Natural killer cell (primary cell): Measurements from ENCODE around the gene PNKD. TPM values are rescaled to one million over a fixed set of nuclear protein-coding genes. Genes with fewer than 3 reads are reported as not detected.

ENCODE experiments used
- ATAC-seq, 3 donors: fragments of 150-1000 bp in 2 of 3; fragments of 200-7000 bp in 1 of 3; cut with Tn5 transposase; 1 replicate in 1 of 3; 2 replicates in 2 of 3; pipeline ENCODE4 v1.10.0; 2021; ENCODE audit warnings: mild to moderate bottlenecking in 2 of 3, moderate library complexity in 2 of 3
- DNase-seq, 2 donors: peaks; one replicate each; pipeline versions ENCODE4 v3.0.0 to v3.0.0-alpha.2; 2013 to 2021; ENCODE audit warnings: mixed read lengths in 1 of 2
- H3K27ac ChIP-seq: one replicate; pipeline ENCODE4 v1.5.1; 2013; ENCODE audit warnings: mild to moderate bottlenecking, low read length
- H3K27me3 ChIP-seq: one replicate; pipeline ENCODE4 v1.6.1; 2013; ENCODE audit warnings: low read length; ENCODE audit not compliant: control insufficient read depth, insufficient read depth
- H3K36me3 ChIP-seq: one replicate; pipeline ENCODE4 v1.6.1; 2013; ENCODE audit warnings: low read length; ENCODE audit not compliant: control insufficient read depth, insufficient read depth
- H3K4me1 ChIP-seq: one replicate; pipeline ENCODE4 v1.6.1; 2013; ENCODE audit warnings: low read length; ENCODE audit not compliant: control insufficient read depth, insufficient read depth
- H3K4me3 ChIP-seq: one replicate; pipeline ENCODE4 v1.5.1; 2013; ENCODE audit warnings: low read length
- H3K9me3 ChIP-seq: one replicate; pipeline ENCODE4 v1.6.1; 2013; ENCODE audit warnings: low read length; ENCODE audit not compliant: control insufficient read depth, insufficient read depth
- H3K27ac Mint-ChIP-seq, 2 donors: one replicate each; pipeline ENCODE4 v1.8.0; 2022; ENCODE audit warnings: mild to moderate bottlenecking in 2 of 2, mixed read lengths in 2 of 2, moderate library complexity in 1 of 2
- H3K27me3 Mint-ChIP-seq, 2 donors: one replicate each; pipeline ENCODE4 v1.8.0; 2022; ENCODE audit warnings: low read depth in 2 of 2, mixed read lengths in 2 of 2
- H3K36me3 Mint-ChIP-seq: one replicate; pipeline ENCODE4 v1.8.0; 2022; ENCODE audit warnings: mixed read lengths
- H3K4me1 Mint-ChIP-seq, 2 donors: one replicate each; pipeline ENCODE4 v1.8.0; 2022; ENCODE audit warnings: mixed read lengths in 2 of 2
- H3K4me3 Mint-ChIP-seq: one replicate; pipeline ENCODE4 v1.8.0; 2022; ENCODE audit warnings: mild to moderate bottlenecking, moderate library complexity, mixed read lengths
- H3K9me3 Mint-ChIP-seq, 2 donors: one replicate each; pipeline ENCODE4 v1.8.0; 2022; ENCODE audit warnings: mixed read lengths in 2 of 2
- CTCF ChIP-seq: fragments of 200-600 bp; IDR thresholded peaks from one replicate; pipeline ENCODE4 v1.8.0; 2022; ENCODE audit warnings: antibody characterized with exemption
- WGBS: methylation state at CpG from one replicate; pipeline ENCODE4 v1.1.7; 2013; ENCODE audit warnings: missing lambda C conversion rate; ENCODE audit not compliant: insufficient coverage; 5-methylcytosine and 5-hydroxymethylcytosine counted together
- intact Hi-C: fragments of 100-400 bp; cut with micrococcal nuclease; formaldehyde crosslinking; loops from one replicate; pipeline ENCODE4 v1.14.2; 2022
- total RNA-seq, 4 donors: library from RNA; stranded (reverse); fragments of 120-200 nt in 1 of 4; gene quantifications; one replicate each; pipeline versions ENCODE4 v1.2.3 to v1.2.4, GENCODE V29; 2013 to 2022

PNKD gene
- total RNA-seq, 3 donors from 2014 or later (not counting 1 experiment from before 2014, with no cell fraction given): 18.8 to 21.3 (median 18.9) TPM

GRCh38 chr2:218260166-218260565, 10.2 kb upstream of the PNKD start:
- Mint-ChIP-seq H3K36me3 (peaks cover 2% of the 10 kb centered on the region), H3K9me3 (no peaks in the 10 kb centered on the region), H3K4me1 (peaks cover 26 to 45% of the 10 kb centered on the region in 2 donors), H3K27me3 (no peaks in the 10 kb centered on the region), H3K27ac (peak overlapping the region; percentile 70 to 90), H3K4me3 (no peak overlapping the region)
- H3K4me1 ChIP-seq: peaks cover 69% of the 10 kb centered on the region
- 89% methylated on average over 3 of the region's 5 CpGs for WGBS
- H3K36me3 ChIP-seq: peaks cover 36% of the 10 kb centered on the region
- no peak overlapping the region for H3K4me3 ChIP-seq
- intact Hi-C loops: no loop called here
- no peak overlapping the region for H3K27ac ChIP-seq
- no peaks in the 10 kb centered on the region for H3K9me3 ChIP-seq
- no peaks in the 10 kb centered on the region for H3K27me3 ChIP-seq
- no peak for TF ChIP-seq CTCF
- DNase-seq (no peak), ATAC-seq (no peak)

- Mint-ChIP-seq H3K4me1 (peaks cover 26 to 42% of the 10 kb centered on the region in 2 donors), H3K4me3 (peak within 1 kb of the TSS; percentile 17), H3K27ac (peak within 1 kb of the TSS; percentile 70 to 90), H3K9me3 (no peaks in the 10 kb centered on the region), H3K36me3 (no peaks in the 10 kb centered on the region), H3K27me3 (no peaks in the 10 kb centered on the region)
- Histone ChIP-seq H3K9me3 (no peaks in the 10 kb centered on the region), H3K4me3 (no peak within 1 kb of the TSS), H3K27ac (no peak within 1 kb of the TSS), H3K36me3 (peaks cover 36% of the 10 kb centered on the region), H3K27me3 (no peaks in the 10 kb centered on the region), H3K4me1 (peaks cover 69% of the 10 kb centered on the region)
- 83% methylated on average over 10 of the region's 10 CpGs for whole genome bisulfite sequencing
- intact Hi-C loops: no loop called here
- TF ChIP-seq CTCF: no peak
- ATAC-seq: no peak
- DNase-seq: no peak
Observed at GRCh38 chr2:218260742-218261422, 9.4 kb upstream of the PNKD start, which contains the start of gene GPBAR1. Gene GPBAR1 (plus strand): TSS chr2:218261015. CDS start chr2:218262725, 1,710 bp downstream.

- 89% methylated on average over 6 of the region's 8 CpGs for WGBS
- Mint-ChIP-seq H3K36me3 (no peaks in the 10 kb centered on the region), H3K27ac (no peak overlapping the region), H3K27me3 (no peaks in the 10 kb centered on the region), H3K9me3 (no peaks in the 10 kb centered on the region), H3K4me3 (no peak overlapping the region), H3K4me1 (peaks cover 26 to 40% of the 10 kb centered on the region in 2 donors)
- intact Hi-C loops: no loop called here
- no peak for ATAC-seq
- Histone ChIP-seq H3K4me1 (peaks cover 69% of the 10 kb centered on the region), H3K27ac (no peak overlapping the region), H3K9me3 (no peaks in the 10 kb centered on the region), H3K4me3 (no peak overlapping the region), H3K27me3 (no peaks in the 10 kb centered on the region), H3K36me3 (peaks cover 39% of the 10 kb centered on the region)
- no peak for TF ChIP-seq CTCF
- no peak for DNase-seq
Observed at GRCh38 chr2:218261423-218262236, 8.7 kb upstream of the PNKD start.
